Measurements from ENCODE around the gene DARS1.
"Not testable (repeated sequence)": the region's sequence is repeated elsewhere in the genome, so short reads cannot be mapped to it uniquely, and the experiment has no call there.

The DARS1 gene

DNA sequence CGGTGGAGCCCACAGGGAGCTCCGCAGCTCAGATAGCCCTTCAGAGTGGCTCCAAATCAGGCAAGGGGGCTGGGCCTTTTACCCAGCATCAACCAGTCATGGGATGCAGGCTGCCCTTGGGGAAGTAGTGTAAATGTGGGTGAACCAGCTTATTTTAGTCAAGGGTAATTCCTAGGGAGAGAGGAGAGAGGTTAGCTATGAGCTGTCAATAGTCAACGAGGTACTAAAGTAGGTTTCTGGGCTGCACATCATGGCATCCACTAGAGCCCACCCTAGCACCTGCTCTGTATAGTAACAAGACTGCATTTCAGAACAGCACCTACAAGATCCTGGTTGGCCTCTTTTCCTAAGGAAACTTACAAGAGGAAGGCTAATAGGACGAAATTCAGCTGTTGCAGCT lies 99.7 kb downstream of the DARS1 start:
- no peak for DNase-seq

DNA sequence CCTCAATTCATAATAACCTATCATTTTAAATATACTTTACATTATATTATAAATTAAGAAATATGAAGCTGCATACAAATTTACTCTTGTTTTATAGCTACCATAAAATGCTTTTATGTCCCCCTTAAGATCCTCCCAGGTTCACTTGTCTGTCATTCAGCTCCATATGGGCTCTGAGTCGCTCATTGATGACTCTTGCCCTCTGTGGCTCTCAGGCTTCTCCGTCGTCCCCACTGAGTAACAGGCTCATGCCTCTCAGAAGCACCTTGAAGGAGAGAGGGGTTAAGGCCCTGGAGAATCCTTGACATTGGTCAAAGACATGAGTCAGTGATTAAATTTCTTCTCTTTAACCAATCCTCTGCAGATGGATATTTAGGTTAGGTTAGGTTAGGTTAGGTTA lies 103.0 kb downstream of the DARS1 start:
- no peak for DNase-seq

DNA sequence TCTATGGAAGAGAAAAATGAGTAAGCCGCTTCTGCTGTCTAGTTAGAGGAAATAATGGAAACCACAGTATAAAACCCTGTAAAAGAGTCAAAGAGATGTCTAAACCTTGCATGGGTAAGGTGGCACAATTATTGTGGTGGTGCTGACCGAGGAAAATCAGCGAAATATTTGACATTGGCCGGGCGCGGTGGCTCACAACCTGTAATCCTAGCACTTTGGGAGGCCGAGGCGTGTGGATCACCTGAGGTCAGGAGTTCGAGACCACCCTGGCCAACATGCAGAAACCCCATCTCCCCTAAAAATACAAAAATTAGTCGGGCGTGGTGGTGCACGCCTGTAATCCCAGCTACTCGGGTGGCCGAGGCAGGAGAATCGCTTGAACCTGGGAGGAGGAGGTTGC lies 108.7 kb downstream of the DARS1 start:
- not testable (repeated sequence) for DNase-seq

DNA sequence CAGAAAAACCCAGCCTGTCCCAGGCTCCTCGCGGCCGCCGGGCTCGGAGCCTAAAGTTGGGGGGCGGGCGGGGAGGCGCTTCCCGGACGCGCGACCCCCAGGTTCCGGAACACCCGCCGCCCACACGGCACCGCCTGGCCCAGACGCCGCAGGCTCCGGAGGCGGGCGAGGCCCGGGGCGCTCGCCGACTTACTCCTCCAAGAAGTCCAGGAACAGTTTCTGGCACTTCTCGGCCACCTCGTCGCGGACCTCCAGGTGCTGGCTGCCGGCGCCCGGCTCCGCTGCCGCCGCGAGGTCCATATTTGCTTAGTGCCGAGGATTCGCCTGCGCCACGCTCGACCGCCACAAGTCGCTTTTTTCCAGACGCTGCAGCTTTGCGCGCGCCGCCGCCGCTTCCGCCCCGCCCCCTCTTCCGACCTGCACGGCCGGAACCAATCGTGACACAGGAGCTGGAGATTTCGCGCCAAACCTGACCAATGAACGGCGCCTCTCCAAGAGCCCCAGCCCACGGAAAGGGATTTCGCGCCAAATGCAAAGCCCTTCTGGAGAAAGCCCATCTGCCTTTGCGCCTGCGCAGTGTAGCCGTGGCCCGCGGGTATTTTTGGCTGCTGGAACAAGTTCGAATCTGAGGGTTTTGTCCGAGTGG lies 109.2 kb downstream of the DARS1 start, which contains the start of gene MCM6:
TSS of gene MCM6 (minus strand) at position 378 of the 646 bp plus-strand sequence. CDS start at position 300, 78 bp downstream.
- peak; percentile 37 to 96 (median 89) for DNase-seq

DNA sequence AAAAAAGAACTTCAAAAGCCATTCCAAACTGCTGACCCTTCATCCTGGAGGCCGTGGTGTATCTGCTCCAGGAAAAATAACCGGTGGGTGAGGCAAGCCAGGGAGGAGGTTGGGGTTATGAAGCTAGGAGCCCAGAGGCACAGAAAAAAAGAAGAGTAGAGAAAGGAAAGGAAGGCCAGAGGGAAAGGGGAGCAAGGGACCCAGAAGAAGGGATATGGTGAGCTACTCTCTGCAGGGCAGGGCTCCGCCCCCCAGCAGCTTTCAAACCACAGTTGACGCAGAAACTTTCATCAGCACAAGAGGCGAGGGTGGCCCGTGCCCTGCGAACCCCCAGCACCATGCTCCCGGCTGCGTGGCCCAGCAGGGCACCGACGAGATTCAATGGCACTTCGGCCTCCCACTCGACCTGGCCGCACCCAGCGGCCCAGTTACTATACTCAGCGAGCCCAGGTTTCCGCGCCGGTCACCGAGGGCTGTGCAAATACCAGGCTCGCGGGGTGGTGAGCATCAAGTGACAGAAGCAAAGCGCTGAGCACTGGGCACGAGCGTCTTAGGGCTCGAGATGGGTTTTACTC lies 109.8 kb downstream of the DARS1 start:
- peak in 30 of 51 donors; percentile 4 to 51 (median 29) for DNase-seq

DNA sequence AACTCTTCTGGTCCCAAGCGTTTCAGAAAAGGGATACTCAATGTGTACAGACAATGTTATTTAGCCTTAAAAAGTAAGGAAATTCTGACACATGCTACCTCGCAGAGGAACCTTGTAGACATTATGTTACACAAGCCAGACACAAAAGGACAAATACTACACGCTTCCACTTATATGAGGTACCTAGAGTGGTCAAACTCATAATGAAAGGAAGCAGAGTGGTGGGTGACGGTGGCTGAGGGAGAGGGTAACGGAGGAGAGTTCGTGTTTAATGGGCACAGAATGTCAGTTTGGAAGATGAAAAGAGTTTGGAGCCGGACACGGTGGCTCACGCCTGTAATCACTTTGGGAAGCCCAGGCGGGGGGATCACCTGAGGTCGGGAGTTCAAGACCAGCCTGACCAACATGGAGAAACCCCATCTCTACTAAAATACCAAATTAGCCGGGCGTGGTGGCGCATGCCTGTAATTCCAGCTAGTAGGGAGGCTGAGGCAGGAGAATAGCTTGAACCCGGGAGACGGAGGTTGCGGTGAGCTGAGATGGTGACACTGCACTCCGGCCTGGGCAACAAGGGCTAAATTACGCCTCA lies 110.6 kb downstream of the DARS1 start:
- DNase-seq, result no peak

DNA sequence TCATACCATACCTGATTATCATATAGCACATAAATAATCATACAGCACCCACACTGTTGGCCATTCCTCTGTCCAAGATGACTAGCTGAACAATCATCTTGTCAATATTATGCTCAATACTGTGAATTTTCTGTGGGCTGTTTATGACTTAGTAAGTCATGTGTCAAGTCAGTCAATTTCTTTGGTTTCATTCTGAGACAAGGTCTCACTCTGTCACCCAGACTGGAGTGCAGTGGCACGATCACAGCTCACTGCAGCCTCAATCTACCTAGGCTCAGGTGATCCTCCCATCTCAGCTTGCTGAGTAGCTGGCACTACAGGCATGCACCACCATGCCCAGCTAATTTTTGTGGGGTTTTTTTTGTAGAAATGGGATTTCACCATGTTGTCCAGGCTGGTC lies 114.9 kb downstream of the DARS1 start:
- no peak for DNase-seq

DNA sequence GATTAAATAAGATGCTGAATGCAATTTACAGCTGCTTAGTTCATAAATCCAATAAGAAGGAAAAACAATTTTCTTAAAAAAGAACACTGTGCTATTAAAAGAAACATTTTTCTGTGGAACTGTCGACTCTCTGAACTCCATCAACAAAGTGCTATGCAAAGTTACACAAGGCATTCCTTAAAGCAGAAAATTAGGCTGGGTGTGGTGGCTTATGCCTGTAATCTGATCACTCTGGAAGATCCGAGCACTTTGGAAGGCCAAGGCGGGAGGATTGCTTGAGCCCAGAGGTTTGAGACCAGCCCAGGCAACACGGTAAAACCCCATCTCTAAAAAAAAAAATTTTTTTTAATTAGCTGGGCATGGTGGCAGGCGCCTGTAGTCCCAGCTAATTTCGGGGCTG lies 122.2 kb downstream of the DARS1 start:
- DNase-seq, result no peak

DNA sequence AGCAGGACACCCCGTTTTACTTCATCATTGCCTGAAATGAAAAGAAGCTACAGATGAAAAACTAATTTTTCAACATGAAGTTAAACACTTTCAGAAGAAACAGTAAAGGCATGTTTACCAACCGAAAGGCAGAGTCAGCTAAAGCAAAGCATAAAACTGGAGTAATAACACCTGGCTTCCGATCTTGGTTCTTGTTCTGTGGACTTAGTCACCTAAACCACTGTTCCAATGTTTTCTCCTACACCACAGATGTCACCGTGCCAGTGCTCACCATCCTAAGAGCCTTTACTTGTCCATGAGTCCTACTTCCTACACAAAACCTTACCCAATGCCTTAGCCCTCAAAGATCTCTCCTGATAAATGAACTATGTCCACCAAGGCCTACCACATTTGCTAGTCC lies 122.7 kb downstream of the DARS1 start:
- no peak for DNase-seq

Measured in hypothalamus (tissue), 51 donors.